GM19025 (cell line): ENCODE data around the gene PSMD12.
A peak's percentile ranks its signal among the peaks of the same experiment; 100 is the strongest.
"Not testable (repeated sequence)": the region's sequence is repeated elsewhere in the genome, so short reads cannot be mapped to it uniquely, and the experiment has no call there.

Experiments used
- ATAC-seq: cut with Tn5 transposase; IDR thresholded peaks from one replicate; pipeline ENCODE4 v1.9.1; 2021; ENCODE audit warnings: mild to moderate bottlenecking, low read depth, moderate library complexity; ENCODE audit not compliant: unreplicated experiment

PSMD12 gene

GRCh38 chr17:67388536-67388935 lies 22.2 kb upstream of the PSMD12 start:
- not testable (repeated sequence) for ATAC-seq

GRCh38 chr17:67386965-67387551 lies 20.7 kb upstream of the PSMD12 start:
- ATAC-seq = no peak

GRCh38 chr17:67385122-67385988 lies 19.0 kb upstream of the PSMD12 start:
- ATAC-seq = no peak

DNA sequence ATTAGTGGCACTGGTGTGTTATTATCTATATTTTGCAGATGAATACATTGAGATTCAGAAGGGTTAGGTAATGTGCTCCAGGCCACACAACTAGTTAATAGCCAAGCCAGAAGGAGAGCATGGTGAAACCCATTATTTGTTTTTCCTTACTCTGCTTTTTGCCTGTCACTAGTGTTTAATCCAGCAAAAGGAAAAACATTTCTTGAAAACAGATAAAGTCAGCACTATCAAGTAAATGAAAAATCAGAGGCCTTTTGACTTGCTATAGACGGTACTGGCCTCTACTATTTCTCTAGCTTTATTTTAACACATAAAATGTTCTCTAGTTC lies 15.5 kb upstream of the PSMD12 start:
- no peak for ATAC-seq

- ATAC-seq = no peak
Observed at GRCh38 chr17:67379251-67379630, 12.9 kb upstream of the PSMD12 start.

DNA sequence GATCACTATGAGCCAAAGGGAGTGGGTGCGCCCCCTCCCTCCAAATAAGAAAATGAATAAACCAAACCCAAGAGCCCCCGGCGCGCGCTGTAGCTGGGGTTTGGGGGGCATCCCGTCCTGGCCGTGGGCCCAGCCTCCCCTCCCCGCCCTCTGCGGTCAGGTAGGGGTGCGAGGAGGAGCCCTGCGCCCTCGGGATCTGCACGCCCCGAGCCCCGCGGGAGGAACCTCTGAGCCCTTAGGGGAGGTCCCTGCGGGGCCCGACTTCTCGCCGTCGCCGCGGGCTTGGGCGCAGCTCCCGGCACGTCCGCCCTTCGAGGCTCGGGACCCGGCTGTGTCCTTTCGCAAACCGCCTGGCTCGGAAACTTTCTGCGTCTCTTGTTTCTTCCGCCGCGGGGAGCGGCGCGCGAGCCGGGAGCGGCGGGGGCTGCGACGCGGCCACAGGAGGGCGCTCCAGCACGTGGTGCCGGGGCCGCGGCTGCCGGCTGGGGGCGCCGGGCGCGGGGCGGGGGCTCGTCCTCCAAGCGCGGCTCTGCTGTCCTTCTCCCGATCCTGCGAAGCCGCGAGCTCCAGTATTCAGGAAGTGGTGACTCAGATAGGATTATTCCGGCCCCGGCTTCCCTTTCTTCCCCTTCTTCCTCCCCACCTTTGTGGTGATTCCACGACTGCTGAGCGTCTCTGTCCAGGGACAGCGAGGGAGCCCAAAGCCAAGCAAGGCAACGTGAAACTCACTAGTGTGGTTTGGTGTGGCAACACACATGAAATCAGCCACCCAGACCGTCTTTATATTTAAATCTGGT lies 12.3 kb upstream of the PSMD12 start:
- peak; percentile 29 for ATAC-seq

DNA sequence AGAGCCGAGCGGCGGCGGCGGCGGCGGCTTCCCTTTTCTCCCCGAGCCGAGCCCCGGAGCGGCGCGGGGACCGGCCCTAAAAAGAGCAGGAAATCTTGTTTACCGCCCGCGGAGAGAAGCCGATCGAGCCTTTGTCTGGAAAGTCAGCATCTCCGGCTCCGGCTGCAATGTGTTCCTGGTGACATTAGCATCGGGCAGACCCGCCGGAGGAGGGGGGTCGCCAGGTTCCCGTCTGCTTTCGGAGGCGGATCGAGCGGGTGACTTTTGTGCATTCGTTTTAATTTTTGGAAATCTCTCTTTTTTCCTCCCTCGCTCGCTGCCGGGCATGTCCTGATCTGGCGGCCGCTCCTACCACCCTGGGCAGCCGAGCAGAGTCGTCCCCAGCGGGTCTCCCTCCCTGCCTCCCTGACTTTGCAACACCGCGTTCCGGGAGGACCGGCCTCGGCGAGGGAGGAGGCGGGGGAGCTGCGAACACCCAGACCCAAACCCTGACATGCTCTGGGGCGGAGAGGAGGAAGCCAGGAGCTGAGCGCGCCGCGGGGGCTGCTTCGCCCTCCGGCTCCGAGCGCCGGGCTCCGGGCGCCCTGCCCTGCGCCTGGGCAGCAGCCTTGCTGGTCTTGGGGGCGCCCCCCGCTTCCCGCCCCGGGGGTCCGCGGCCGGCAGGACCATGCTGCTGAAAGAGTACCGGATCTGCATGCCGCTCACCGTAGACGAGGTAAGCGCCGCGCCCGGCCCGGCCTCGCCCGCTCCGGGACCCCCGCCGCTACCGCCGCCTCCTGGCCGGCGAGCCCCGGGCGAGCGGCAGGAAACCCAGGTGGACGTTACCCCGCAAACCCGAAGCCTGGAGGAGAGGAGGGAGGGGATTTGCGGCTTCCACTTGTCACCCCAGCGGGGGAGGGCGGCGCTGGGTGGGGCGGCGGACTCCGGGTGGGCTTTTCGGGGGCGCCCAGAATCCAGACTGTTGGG lies 11.4 kb upstream of the PSMD12 start:
- peak; percentile 14 for ATAC-seq

- ATAC-seq = peak; percentile 73
Observed at GRCh38 chr17:67376737-67377487, 10.5 kb upstream of the PSMD12 start, which contains the start of gene PITPNC1. Gene PITPNC1 (plus strand): TSS chr17:67377281.

DNA sequence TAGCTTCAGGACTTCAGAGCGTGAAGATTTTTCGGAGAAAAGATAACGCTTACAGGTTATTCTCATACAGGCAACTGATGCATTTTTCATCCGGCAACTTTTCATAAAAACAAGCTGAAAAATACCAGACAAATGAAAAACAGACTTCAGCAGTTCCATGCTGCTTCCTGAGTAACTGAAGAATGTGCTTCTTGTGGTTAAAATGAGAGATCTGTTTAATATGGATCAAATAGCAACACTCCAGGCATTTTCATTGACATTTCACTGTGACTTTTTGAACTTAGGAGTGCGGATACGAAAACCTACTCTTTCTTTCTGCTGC lies 10.0 kb upstream of the PSMD12 start:
- ATAC-seq = no peak

DNA sequence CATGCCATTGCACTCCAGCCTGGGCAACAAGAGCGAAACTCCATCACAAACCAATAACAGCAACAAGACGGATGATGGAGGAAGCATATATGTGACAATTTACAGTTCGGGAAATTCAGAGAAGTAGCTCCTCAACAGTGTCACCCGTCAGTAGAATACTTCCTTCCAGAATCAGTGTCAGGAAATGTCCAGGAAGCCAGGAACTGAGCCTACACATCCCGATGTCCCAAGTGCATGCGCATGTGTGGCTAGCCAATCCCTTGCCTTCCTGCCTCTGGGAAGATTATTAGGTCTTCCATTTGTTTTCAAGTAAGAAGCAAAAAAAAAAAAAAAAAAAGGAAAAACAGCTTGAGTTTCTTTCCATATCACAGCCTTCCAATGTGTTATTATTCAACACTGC lies 9.3 kb upstream of the PSMD12 start:
- ATAC-seq = no peak

DNA sequence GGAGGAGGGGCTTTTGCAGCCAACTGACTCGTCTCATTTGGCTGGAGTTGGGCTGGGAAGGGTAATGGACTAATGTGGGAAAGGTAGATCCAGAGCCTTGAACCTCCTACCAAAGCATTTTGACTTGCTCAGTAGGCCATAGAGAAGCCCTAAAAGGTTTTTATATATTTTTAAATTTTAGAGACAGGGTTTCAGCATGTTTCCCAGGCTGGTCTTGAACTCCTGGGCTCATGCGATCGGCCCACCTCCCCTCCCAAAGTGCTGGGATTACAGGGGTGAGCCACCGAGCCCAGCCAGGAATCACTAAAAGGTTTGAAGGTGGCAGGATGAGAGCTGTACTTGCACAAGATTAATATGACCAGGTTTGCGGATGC lies 8.7 kb upstream of the PSMD12 start:
- no peak for ATAC-seq

- ATAC-seq = no peak
Observed at GRCh38 chr17:67374329-67375053, 8.1 kb upstream of the PSMD12 start.

DNA sequence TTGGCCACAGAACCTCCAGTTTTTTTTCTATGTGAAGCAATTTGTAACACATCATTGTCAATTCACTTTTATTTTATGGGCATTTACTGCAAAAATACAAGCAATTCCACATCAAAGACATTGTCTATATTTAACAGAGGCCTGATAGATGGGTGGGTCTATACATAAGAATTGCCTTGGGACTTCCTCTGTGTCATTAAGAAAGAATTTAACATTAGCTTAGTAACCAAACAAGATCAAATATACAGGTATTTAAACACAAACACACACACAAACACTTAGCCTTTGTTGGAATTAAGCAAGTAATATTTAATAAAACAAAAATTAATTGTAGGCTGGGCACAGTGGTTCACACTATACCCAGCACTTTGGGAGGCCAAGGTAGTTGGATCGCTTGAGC lies 6.4 kb upstream of the PSMD12 start:
- ATAC-seq = no peak

- no peak for ATAC-seq
Observed at GRCh38 chr17:67369676-67370075, 3.3 kb upstream of the PSMD12 start.

- no peak for ATAC-seq
Observed at GRCh38 chr17:67365738-67366192, 612 bp downstream of the PSMD12 start.

- no peak for ATAC-seq
Observed at GRCh38 chr17:67364847-67365737, 1.3 kb downstream of the PSMD12 start.

DNA sequence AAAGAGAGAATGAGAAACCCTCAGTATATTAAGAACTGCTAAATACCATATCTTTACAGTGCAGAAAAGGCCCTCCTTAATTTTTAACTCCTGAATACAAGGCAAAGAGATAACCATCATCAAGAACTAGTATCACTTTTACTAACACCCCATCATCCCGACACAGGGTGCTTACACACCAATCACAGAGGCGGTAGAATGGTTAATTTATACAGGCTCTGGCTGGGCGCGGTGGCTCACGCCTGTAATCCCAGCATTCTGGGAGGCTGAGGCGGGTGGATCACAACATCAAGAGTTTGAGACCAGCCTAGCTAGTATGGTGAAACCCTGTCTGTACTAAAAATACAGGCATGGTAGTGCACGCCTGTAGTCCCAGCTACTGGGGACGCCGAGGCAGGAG lies 4.2 kb downstream of the PSMD12 start:
- ATAC-seq = no peak

GRCh38 chr17:67360880-67361279 lies 5.5 kb downstream of the PSMD12 start:
- no peak for ATAC-seq
